Measurements from ENCODE around the gene SCN8A.
A peak's percentile ranks its signal among the peaks of the same experiment; 100 is the strongest.

Gene SCN8A

GRCh38 chr12:51695241-51696010 is 104.4 kb downstream of the SCN8A start:
- no peak for DNase-seq (ENCODE audit: low read depth)
- no peak overlapping the region for H3K4me3 ChIP-seq (ENCODE audit: low read depth, low read length)

GRCh38 chr12:51699219-51699618 is 108.2 kb downstream of the SCN8A start:
- H3K4me3 ChIP-seq (ENCODE audit: low read depth, low read length): no peak overlapping the region
- DNase-seq (ENCODE audit: low read depth): no peak

GRCh38 chr12:51700887-51701286 is 109.9 kb downstream of the SCN8A start:
- H3K4me3 ChIP-seq (ENCODE audit: low read depth, low read length): no peak overlapping the region
- no peak for DNase-seq (ENCODE audit: low read depth)

- DNase-seq (ENCODE audit: low read depth): no peak
- H3K4me3 ChIP-seq (ENCODE audit: low read depth, low read length): no peak overlapping the region
Observed at GRCh38 chr12:51702587-51702986, 111.6 kb downstream of the SCN8A start.

GRCh38 chr12:51705450-51705849 is 114.4 kb downstream of the SCN8A start:
- no peak for DNase-seq (ENCODE audit: low read depth)
- H3K4me3 ChIP-seq (ENCODE audit: low read depth, low read length): no peak overlapping the region

- no peak overlapping the region for H3K4me3 ChIP-seq (ENCODE audit: low read depth, low read length)
- no peak for DNase-seq (ENCODE audit: low read depth)
Observed at GRCh38 chr12:51706206-51706605, 115.2 kb downstream of the SCN8A start.

GRCh38 chr12:51714666-51715065 is 123.6 kb downstream of the SCN8A start:
- no peak overlapping the region for H3K4me3 ChIP-seq (ENCODE audit: low read depth, low read length)
- peak; percentile 18 for DNase-seq (ENCODE audit: low read depth)

GRCh38 chr12:51717326-51717925 is 126.4 kb downstream of the SCN8A start:
- no peak for DNase-seq (ENCODE audit: low read depth)
- no peak overlapping the region for H3K4me3 ChIP-seq (ENCODE audit: low read depth, low read length)

GRCh38 chr12:51721282-51721940 is 130.4 kb downstream of the SCN8A start:
- H3K4me3 ChIP-seq (ENCODE audit: low read depth, low read length): peak overlapping the region; percentile 6
- no peak for DNase-seq (ENCODE audit: low read depth)

- DNase-seq (ENCODE audit: low read depth): no peak
- H3K4me3 ChIP-seq (ENCODE audit: low read depth, low read length): no peak overlapping the region
Observed at GRCh38 chr12:51722431-51722830, 131.4 kb downstream of the SCN8A start.

- no peak for DNase-seq (ENCODE audit: low read depth)
Observed at GRCh38 chr12:51726161-51726560, 135.1 kb downstream of the SCN8A start.

GRCh38 chr12:51726931-51727330 is 135.9 kb downstream of the SCN8A start:
- no peak overlapping the region for H3K4me3 ChIP-seq (ENCODE audit: low read depth, low read length)
- no peak for DNase-seq (ENCODE audit: low read depth)

More at GRCh38 chr12:51726161-51726560, 135.1 kb downstream of the SCN8A start:
- no peak overlapping the region for H3K4me3 ChIP-seq (ENCODE audit: low read depth, low read length)

GRCh38 chr12:51729331-51729730 is 138.3 kb downstream of the SCN8A start:
- H3K4me3 ChIP-seq (ENCODE audit: low read depth, low read length): no peak overlapping the region
- DNase-seq (ENCODE audit: low read depth): no peak

GRCh38 chr12:51730745-51731144 is 139.7 kb downstream of the SCN8A start:
- no peak overlapping the region for H3K4me3 ChIP-seq (ENCODE audit: low read depth, low read length)
- DNase-seq (ENCODE audit: low read depth): no peak

- no peak for DNase-seq (ENCODE audit: low read depth)
Observed at GRCh38 chr12:51740536-51740935, 149.5 kb downstream of the SCN8A start.

GRCh38 chr12:51744235-51744634 is 153.2 kb downstream of the SCN8A start:
- DNase-seq (ENCODE audit: low read depth): no peak
- no peak overlapping the region for H3K4me3 ChIP-seq (ENCODE audit: low read depth, low read length)

More at GRCh38 chr12:51740536-51740935, 149.5 kb downstream of the SCN8A start:
- H3K4me3 ChIP-seq (ENCODE audit: low read depth, low read length): no peak overlapping the region

- no peak for DNase-seq (ENCODE audit: low read depth)
- H3K4me3 ChIP-seq (ENCODE audit: low read depth, low read length): no peak overlapping the region
Observed at GRCh38 chr12:51744957-51745356, 153.9 kb downstream of the SCN8A start.

- H3K4me3 ChIP-seq (ENCODE audit: low read depth, low read length): no peak overlapping the region
- DNase-seq (ENCODE audit: low read depth): no peak
Observed at GRCh38 chr12:51746416-51746815, 155.4 kb downstream of the SCN8A start.

GRCh38 chr12:51748235-51748634 is 157.2 kb downstream of the SCN8A start:
- no peak for DNase-seq (ENCODE audit: low read depth)
- no peak overlapping the region for H3K4me3 ChIP-seq (ENCODE audit: low read depth, low read length)

GRCh38 chr12:51749206-51749985 is 158.4 kb downstream of the SCN8A start:
- no peak overlapping the region for H3K4me3 ChIP-seq (ENCODE audit: low read depth, low read length)
- no peak for DNase-seq (ENCODE audit: low read depth)

Measured in skeletal muscle cell (primary cell).